ENCODE measurements around the gene VLDLR.

VLDLR gene

DNA sequence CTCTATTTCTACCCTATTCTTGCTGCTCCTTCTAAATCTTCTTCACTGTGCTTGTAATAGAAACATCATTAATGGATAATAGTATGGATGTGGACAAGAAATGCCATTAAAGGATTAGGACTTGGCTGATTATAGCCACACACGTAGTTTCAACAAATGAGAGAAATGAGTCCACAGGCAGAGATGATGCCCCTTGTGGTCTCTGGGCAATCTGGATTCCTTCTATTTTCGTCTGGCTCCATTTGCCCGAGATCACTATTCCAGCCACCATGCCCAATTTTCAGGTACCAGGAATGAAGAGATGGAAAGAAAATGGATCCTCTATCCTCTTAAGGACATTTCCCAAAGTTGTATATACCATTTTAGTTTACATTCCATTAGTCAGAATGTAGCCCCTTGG lies 13.2 kb downstream of the VLDLR start:
- no peak overlapping the region for H3K27ac ChIP-seq (replicated peaks)
- TF ChIP-seq SPI1 (IDR thresholded peaks at IDR 0.05; ENCODE audit: borderline replicate concordance, low read depth), result no peak
- TF ChIP-seq, protein P1, sequence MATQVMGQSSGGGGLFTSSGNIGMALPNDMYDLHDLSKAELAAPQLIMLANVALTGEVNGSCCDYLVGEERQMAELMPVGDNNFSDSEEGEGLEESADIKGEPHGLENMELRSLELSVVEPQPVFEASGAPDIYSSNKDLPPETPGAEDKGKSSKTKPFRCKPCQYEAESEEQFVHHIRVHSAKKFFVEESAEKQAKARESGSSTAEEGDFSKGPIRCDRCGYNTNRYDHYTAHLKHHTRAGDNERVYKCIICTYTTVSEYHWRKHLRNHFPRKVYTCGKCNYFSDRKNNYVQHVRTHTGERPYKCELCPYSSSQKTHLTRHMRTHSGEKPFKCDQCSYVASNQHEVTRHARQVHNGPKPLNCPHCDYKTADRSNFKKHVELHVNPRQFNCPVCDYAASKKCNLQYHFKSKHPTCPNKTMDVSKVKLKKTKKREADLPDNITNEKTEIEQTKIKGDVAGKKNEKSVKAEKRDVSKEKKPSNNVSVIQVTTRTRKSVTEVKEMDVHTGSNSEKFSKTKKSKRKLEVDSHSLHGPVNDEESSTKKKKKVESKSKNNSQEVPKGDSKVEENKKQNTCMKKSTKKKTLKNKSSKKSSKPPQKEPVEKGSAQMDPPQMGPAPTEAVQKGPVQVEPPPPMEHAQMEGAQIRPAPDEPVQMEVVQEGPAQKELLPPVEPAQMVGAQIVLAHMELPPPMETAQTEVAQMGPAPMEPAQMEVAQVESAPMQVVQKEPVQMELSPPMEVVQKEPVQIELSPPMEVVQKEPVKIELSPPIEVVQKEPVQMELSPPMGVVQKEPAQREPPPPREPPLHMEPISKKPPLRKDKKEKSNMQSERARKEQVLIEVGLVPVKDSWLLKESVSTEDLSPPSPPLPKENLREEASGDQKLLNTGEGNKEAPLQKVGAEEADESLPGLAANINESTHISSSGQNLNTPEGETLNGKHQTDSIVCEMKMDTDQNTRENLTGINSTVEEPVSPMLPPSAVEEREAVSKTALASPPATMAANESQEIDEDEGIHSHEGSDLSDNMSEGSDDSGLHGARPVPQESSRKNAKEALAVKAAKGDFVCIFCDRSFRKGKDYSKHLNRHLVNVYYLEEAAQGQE (IDR thresholded peaks at IDR 0.05; ENCODE audit: insufficient replicate concordance, low read depth), result no peak
- TF ChIP-seq, protein P2, sequence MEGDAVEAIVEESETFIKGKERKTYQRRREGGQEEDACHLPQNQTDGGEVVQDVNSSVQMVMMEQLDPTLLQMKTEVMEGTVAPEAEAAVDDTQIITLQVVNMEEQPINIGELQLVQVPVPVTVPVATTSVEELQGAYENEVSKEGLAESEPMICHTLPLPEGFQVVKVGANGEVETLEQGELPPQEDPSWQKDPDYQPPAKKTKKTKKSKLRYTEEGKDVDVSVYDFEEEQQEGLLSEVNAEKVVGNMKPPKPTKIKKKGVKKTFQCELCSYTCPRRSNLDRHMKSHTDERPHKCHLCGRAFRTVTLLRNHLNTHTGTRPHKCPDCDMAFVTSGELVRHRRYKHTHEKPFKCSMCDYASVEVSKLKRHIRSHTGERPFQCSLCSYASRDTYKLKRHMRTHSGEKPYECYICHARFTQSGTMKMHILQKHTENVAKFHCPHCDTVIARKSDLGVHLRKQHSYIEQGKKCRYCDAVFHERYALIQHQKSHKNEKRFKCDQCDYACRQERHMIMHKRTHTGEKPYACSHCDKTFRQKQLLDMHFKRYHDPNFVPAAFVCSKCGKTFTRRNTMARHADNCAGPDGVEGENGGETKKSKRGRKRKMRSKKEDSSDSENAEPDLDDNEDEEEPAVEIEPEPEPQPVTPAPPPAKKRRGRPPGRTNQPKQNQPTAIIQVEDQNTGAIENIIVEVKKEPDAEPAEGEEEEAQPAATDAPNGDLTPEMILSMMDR (IDR thresholded peaks at IDR 0.05; ENCODE audit: insufficient read depth, low read length), result no peak
- no peak for TF ChIP-seq GABPA (IDR thresholded peaks at IDR 0.05; ENCODE audit: low read depth)
- TF ChIP-seq POLR2AphosphoS5 (IDR thresholded peaks at IDR 0.05; ENCODE audit: low read depth), result no peak
- DNase-seq (ENCODE audit: low read depth in 1 of 2, low spot score in 1 of 2), result no peak

DNA sequence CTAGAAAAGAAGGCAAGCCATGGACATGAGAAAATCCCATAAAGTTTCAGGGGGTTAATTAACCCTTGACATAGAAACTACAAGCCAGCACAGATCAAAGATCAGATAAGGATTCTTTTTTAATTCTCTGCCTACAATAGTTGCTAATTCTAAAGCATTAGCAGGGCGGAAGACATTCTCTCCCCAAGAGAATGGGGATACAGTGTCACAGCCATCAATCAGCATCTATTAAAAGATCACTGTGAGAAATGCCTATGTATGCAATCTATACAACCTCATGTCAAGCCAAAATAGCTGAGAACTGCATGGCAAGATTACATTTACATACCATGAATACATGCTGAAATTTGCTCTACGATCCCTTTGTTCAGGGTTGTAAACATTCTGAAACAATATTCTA lies 14.3 kb downstream of the VLDLR start:
- TF ChIP-seq, protein P2 (IDR thresholded peaks at IDR 0.05; ENCODE audit: insufficient read depth, low read length), result no peak
- TF ChIP-seq, protein P1 (IDR thresholded peaks at IDR 0.05; ENCODE audit: insufficient replicate concordance, low read depth), result no peak
- Histone ChIP-seq H3K27ac (replicated peaks) (no peak overlapping the region), H3K4me3 (replicated peaks; ENCODE audit: insufficient read depth, low read length) (no peak overlapping the region), H3K27me3 (ENCODE audit: insufficient read depth, poor library complexity, severe bottlenecking) (no peaks in the 10 kb centered on the region)
- DNase-seq (ENCODE audit: low read depth in 1 of 2, low spot score in 1 of 2), result no peak

More for the DNA sequence above, 13.2 kb downstream of the VLDLR start:
- Histone ChIP-seq H3K4me3 (replicated peaks; ENCODE audit: insufficient read depth, low read length) (no peak overlapping the region), H3K27me3 (ENCODE audit: insufficient read depth, poor library complexity, severe bottlenecking) (no peaks in the 10 kb centered on the region)

DNA sequence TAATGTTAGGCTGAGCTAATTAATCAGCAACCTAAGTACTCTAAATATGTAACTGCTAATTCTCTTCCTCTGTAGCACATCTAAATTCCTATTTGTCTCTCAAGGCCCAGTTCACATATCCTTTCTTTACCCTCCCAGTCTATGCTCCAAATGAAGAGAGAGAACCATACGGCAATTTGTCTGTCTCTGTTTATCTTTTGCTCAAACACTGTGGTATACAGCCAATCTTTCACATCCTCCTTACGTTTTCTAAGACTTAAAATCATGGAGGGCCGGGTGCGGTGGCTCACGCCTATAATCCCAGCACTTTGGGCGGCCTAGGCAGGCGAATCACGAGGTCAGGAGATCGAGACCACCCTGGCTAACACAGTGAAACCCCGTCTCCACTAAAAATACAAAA lies 15.8 kb downstream of the VLDLR start:
- H3K27me3 ChIP-seq (ENCODE audit: insufficient read depth, poor library complexity, severe bottlenecking), result no peaks in the 10 kb centered on the region
- TF ChIP-seq GABPA (IDR thresholded peaks at IDR 0.05; ENCODE audit: low read depth) (no peak), SPI1 (IDR thresholded peaks at IDR 0.05; ENCODE audit: borderline replicate concordance, low read depth) (no peak), POLR2AphosphoS5 (IDR thresholded peaks at IDR 0.05; ENCODE audit: low read depth) (no peak)
- TF ChIP-seq, protein P1 (IDR thresholded peaks at IDR 0.05; ENCODE audit: insufficient replicate concordance, low read depth), result no peak
- TF ChIP-seq, protein P2 (IDR thresholded peaks at IDR 0.05; ENCODE audit: insufficient read depth, low read length), result no peak
- no peak overlapping the region for H3K27ac ChIP-seq (replicated peaks)
- H3K4me3 ChIP-seq (replicated peaks; ENCODE audit: insufficient read depth, low read length), result no peak overlapping the region
- DNase-seq (ENCODE audit: low read depth in 1 of 2, low spot score in 1 of 2), result no peak

Data from HL-60 (cell line).